GM12878 (cell line): ENCODE results near the gene PRRG3.

Source experiments
- ATF7 ChIP-seq: fragments of 450-650 bp; IDR thresholded peaks from 2 replicates; pipeline ENCODE4 v1.6.1; 2016; ENCODE audit warnings: low read depth, mild to moderate bottlenecking
- CTCF ChIP-seq, 3 experiments: IDR thresholded peaks in 2 of 3; conservative IDR thresholded peaks in 1 of 3; 2 replicates each; pipeline ENCODE4 v1.5.1; 2011; ENCODE audit warnings: low read depth in 3 of 3, low read length in 3 of 3, mild to moderate bottlenecking in 3 of 3, control low read depth in 2 of 3, moderate library complexity in 2 of 3, inconsistent platforms in 1 of 3, mixed read lengths in 1 of 3; ENCODE audit not compliant: control insufficient read depth in 2 of 3, insufficient read depth in 1 of 3; ENCODE audit errors: extremely low read depth in 1 of 3
- EGR1 ChIP-seq, 2 experiments: IDR thresholded peaks; 1 replicate in 1 of 2; 2 replicates in 1 of 2; pipeline ENCODE4 v1.6.1; 2011 to 2012; ENCODE audit warnings: low read depth in 2 of 2, low read length in 2 of 2, borderline replicate concordance in 1 of 2, mild to moderate bottlenecking in 1 of 2, moderate library complexity in 1 of 2
- MAX ChIP-seq: IDR thresholded peaks from 2 replicates; pipeline ENCODE4 v1.6.1; 2012; ENCODE audit warnings: low read depth, low read length, improper control_type of control experiment
- RCOR1 ChIP-seq: conservative IDR thresholded peaks from 2 replicates; pipeline ENCODE4 v1.6.1; 2012; ENCODE audit warnings: low read depth, low read length, improper control_type of control experiment
- RELA ChIP-seq: fragments of 450-650 bp; IDR thresholded peaks from 2 replicates; pipeline ENCODE4 v1.8.0; 2014; ENCODE audit warnings: borderline replicate concordance; ENCODE audit not compliant: partially characterized antibody
- YBX1 ChIP-seq: fragments of 450-650 bp; IDR thresholded peaks from 2 replicates; pipeline ENCODE4 v1.6.1; 2016; ENCODE audit warnings: antibody characterized with exemption
- ZNF24 ChIP-seq: fragments of 450-650 bp; IDR thresholded peaks from 2 replicates; pipeline ENCODE4 v1.6.1; 2017; ENCODE audit warnings: antibody characterized with exemption, mild to moderate bottlenecking

GRCh38 chrX:151694121-151694520, 1.1 kb upstream of the PRRG3 start:
- TF ChIP-seq RCOR1 (no peak), EGR1 (IDR thresholded peaks at IDR 0.05; ENCODE audit: borderline replicate concordance in 1 of 2, low read depth in 2 of 2, low read length in 2 of 2) (no peak), CTCF (IDR thresholded peaks at IDR 0.05 in 2 of 3, conservative IDR thresholded peaks at IDR 0.05 in 1 of 3; ENCODE audit: control insufficient read depth in 2 of 3, extremely low read depth in 1 of 3, insufficient read depth in 1 of 3, low read depth in 3 of 3, low read length in 3 of 3) (no peak), YBX1 (no peak), MAX (no peak), ATF7 (no peak), RELA (no peak), ZNF24 (no peak)
